ENCODE data around the gene ALG5.

GRCh38 chr13:36912369-36912768, 86.8 kb downstream of the ALG5 start:
- TF ChIP-seq ELK1 (IDR thresholded peaks at IDR 0.05; ENCODE audit: low read depth, low read length) (no peak), CBX2 (IDR thresholded peaks at IDR 0.05; ENCODE audit: borderline replicate concordance, low read depth) (no peak), RAD21 (conservative IDR thresholded peaks at IDR 0.05 in 1 of 2, IDR thresholded peaks at IDR 0.05 in 1 of 2) (no peak), CTCF (IDR thresholded peaks at IDR 0.05) (no peak), POLR2A (IDR thresholded peaks at IDR 0.05; ENCODE audit: low read length) (no peak), MAX (IDR thresholded peaks at IDR 0.05) (no peak), REST (IDR thresholded peaks at IDR 0.05) (no peak), NR3C1 (IDR thresholded peaks at IDR 0.05) (no peak)

Data from A549 (cell line).